IPS-20b (cell line): Measurements from ENCODE around the gene HK2.

Experiments
- H3K27ac ChIP-seq: one replicate; pipeline ENCODE4 v1.5.1; 2013; ENCODE audit warnings: low read length
- H3K27me3 ChIP-seq: 2 replicates; pipeline ENCODE4 v1.6.1; 2013; ENCODE audit warnings: mild to moderate bottlenecking, low read length, inconsistent platforms; ENCODE audit not compliant: insufficient read depth
- H3K36me3 ChIP-seq: 2 replicates; pipeline ENCODE4 v1.6.1; 2013; ENCODE audit warnings: low read depth, mild to moderate bottlenecking, inconsistent platforms, low read length, moderate library complexity; ENCODE audit not compliant: insufficient read depth
- H3K4me1 ChIP-seq: 2 replicates; pipeline ENCODE4 v1.6.1; 2013; ENCODE audit warnings: mild to moderate bottlenecking, control low read depth, inconsistent platforms, low read length, moderate library complexity; ENCODE audit not compliant: insufficient read depth
- H3K4me3 ChIP-seq: 2 replicates; pipeline ENCODE4 v1.5.1; 2013; ENCODE audit warnings: mild to moderate bottlenecking, low read length, inconsistent platforms
- H3K9ac ChIP-seq: 2 replicates; pipeline ENCODE4 v1.6.1; 2013; ENCODE audit warnings: low read depth, mild to moderate bottlenecking, inconsistent platforms, low read length, moderate library complexity
- H3K9me3 ChIP-seq: 2 replicates; pipeline ENCODE4 v1.6.1; 2013; ENCODE audit warnings: mild to moderate bottlenecking, low read depth, low read length, inconsistent platforms; ENCODE audit not compliant: insufficient read depth

HK2 gene

DNA sequence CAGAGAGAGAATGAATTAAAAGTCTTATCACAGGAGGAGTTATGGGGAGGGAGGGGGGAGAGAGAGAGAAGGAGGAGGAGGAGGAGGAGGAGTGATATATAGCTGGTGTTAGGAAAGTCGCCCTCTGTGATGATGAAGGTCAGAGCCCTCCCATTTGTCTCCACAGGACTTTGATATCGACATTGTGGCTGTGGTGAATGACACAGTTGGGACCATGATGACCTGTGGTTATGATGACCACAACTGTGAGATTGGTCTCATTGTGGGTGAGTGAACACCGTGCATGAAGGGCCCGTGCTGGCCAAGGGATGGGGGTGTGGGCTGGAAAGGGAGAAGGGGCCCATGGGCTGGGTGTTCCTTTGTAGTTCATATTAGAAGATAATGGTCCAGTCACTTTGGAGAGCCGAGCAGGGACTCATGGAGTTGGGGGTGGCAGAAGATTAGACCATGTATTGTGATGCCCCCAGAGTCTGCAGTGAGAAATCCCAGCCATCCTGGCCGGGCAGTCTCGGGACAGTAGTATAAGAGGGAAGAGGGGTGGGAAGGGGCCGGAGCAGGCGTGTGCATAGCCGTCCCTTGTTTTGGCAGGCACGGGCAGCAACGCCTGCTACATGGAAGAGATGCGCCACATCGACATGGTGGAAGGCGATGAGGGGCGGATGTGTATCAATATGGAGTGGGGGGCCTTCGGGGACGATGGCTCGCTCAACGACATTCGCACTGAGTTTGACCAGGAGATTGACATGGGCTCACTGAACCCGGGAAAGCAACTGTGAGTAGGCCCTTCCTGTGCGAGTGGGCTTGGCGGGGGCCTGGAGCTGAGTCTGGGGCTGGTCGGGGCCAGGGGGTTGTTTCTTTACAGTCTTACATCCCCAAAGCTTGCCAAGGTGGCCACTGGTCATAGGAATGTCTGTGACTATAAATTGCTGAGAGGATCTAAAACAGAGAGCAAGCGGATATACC is 40.0 kb downstream of the HK2 start:
- Histone ChIP-seq H3K4me3 (no peak overlapping the region), H3K36me3 (peaks cover 97% of the 10 kb centered on the region), H3K9ac (no peak overlapping the region), H3K4me1 (no peaks in the 10 kb centered on the region), H3K27ac (no peak overlapping the region), H3K9me3 (no peaks in the 10 kb centered on the region), H3K27me3 (no peaks in the 10 kb centered on the region)

DNA sequence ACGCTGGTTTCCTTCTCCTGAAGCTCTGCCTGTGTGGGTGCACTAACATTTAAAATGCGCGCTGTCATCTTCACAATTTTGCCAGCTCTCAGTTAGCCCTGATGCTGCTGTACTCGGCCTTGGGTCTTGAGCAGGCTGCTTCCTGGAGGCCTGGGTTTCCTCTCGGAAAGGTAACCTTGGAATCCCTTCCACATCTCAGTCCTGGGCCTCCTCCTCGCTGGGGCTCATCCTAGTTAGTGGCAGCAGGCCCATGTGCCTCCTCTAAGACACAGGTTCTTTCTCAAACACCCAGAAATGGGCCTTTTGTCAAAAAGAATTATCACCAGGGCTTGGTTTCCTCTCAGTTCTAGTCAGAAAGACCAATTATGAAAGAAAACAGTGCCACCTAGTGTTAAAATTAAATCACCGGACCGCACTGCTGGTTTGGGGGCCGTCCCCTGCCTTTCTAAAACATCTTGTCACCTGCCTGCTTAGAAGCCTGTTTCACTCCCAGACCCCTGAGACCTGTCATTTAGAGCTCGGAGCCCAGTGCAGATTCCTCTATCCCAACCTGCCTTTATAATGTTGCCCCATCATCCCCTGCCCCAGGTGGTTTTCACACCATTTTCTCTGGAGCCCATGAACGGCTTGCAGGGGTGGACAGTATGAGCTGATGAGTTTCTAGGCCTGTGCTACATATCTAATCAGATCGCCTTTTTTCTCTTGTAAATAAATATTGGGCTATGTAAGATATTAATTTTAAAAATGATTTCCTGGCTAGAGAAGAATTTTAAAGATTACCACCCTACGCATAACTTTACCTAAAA is 42.4 kb downstream of the HK2 start:
- Histone ChIP-seq H3K27me3 (no peaks in the 10 kb centered on the region), H3K36me3 (peaks cover 98% of the 10 kb centered on the region), H3K27ac (no peak overlapping the region), H3K9ac (no peak overlapping the region), H3K4me3 (no peak overlapping the region), H3K9me3 (no peaks in the 10 kb centered on the region), H3K4me1 (no peaks in the 10 kb centered on the region)

DNA sequence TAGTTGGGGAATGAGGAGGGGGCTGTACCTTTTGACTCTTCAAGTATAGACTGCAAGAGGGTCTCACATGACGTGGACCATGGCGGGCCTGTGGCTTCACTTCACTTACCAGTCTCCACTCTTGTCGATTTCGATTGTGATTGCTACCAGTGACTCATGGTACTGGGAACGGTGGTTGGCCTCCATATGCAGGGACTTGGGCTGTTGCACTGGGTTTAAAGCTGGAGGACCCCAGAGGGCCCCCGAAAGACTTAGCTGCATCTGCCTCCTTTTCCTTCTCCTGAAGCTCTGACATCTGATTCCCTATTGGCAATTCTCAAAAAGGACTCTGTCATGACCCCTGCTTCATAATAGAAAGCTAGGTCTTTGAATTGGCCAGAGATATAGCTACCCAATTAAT is 43.4 kb downstream of the HK2 start:
- Histone ChIP-seq H3K9ac (no peak overlapping the region), H3K27me3 (no peaks in the 10 kb centered on the region)

DNA sequence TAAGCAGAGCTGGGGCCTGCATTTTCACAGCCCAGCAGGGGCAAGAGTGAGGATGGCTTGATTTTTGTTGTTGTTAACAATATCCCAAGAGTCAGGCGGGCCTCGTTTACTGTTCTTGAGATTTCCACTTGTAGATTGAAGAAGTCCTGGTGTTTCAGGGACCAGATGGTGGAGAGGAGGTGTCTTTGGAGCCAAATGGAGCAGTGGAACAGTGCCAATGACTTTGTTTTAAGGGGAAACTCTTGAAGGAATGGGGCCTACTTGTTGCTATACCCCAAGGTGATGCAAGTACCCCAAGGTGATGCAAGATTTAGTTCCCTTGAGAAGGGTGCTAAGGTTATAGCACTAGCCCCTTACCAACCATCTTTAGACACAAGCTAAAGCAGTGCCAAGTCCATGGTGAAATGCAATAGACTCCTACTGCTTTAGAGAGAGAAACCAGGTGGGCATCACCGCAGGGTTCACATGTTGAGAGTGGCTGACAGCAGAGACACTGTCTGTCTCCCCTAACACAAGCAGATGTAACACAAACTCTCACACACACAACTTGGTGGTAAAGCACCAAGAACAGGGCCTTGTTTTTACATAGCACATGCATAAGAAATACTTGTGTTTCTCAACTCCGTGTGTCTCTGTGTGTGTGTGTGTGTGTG is 44.0 kb downstream of the HK2 start:
- Histone ChIP-seq H3K36me3 (peaks cover 97% of the 10 kb centered on the region), H3K27me3 (no peaks in the 10 kb centered on the region), H3K9me3 (no peaks in the 10 kb centered on the region), H3K4me1 (no peaks in the 10 kb centered on the region), H3K9ac (no peak overlapping the region), H3K4me3 (no peak overlapping the region), H3K27ac (no peak overlapping the region)

More for the DNA sequence above, 43.4 kb downstream of the HK2 start:
- Histone ChIP-seq H3K4me1 (no peaks in the 10 kb centered on the region), H3K36me3 (peaks cover 98% of the 10 kb centered on the region), H3K4me3 (no peak overlapping the region), H3K9me3 (no peaks in the 10 kb centered on the region), H3K27ac (no peak overlapping the region)

DNA sequence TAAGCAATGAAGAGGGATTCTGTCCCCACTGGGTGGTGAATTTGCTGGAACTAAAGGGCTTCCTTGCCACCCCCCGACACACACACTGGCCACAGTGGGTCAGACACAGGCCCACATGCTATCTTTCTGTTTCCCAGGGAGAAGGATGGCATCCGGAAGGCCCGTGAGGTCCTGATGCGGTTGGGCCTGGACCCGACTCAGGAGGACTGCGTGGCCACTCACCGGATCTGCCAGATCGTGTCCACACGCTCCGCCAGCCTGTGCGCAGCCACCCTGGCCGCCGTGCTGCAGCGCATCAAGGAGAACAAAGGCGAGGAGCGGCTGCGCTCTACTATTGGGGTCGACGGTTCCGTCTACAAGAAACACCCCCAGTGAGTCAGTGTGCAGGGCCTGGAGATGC is 44.6 kb downstream of the HK2 start:
- peaks cover 97% of the 10 kb centered on the region for H3K36me3 ChIP-seq

DNA sequence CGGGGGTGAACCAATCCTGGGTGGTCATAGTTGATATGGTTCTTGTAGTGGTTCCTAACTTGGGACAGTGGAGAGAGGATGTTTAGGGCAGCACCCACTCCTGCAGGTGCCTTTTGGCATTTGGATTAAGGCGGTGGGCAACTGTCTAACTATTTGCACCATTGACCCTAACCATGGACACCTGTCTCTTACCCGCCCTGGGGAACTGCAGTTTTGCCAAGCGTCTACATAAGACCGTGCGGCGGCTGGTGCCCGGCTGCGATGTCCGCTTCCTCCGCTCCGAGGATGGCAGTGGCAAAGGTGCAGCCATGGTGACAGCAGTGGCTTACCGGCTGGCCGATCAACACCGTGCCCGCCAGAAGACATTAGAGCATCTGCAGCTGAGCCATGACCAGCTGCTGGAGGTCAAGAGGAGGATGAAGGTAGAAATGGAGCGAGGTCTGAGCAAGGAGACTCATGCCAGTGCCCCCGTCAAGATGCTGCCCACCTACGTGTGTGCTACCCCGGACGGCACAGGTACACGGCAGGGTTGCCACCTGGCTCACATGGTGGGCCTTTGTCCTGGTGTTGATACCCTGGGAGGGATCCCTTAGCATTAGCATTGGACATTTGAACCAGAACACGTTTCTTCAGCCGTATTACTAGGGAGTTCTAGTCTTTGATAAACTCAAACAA is 46.3 kb downstream of the HK2 start:
- Histone ChIP-seq H3K27me3 (no peaks in the 10 kb centered on the region), H3K9me3 (no peaks in the 10 kb centered on the region), H3K27ac (no peak overlapping the region), H3K9ac (no peak overlapping the region), H3K36me3 (peaks cover 97% of the 10 kb centered on the region), H3K4me3 (no peak overlapping the region), H3K4me1 (no peaks in the 10 kb centered on the region)

More for the DNA sequence above, 44.6 kb downstream of the HK2 start:
- Histone ChIP-seq H3K9me3 (no peaks in the 10 kb centered on the region), H3K9ac (no peak overlapping the region), H3K27me3 (no peaks in the 10 kb centered on the region), H3K4me1 (no peaks in the 10 kb centered on the region), H3K27ac (no peak overlapping the region), H3K4me3 (no peak overlapping the region)

DNA sequence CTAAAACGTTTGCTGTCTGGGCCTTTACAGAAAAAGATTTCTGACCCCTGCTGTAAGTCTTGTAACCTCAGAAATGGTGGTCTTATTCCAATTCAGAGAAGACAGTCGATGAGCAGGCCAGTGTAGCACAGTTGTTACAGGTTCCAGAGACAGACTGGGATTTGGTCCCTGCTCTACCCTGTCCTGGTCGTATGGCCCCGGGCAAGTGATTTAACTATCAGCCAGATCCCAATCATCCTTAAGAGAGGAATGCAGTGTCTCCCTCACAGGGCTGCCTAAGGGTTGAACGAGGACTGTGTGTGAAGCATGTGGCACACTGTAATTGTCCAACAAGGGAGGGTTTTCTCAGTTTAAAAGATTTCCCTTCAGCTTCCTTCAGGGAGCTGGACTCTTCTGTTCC is 47.2 kb downstream of the HK2 start:
- H3K4me1 ChIP-seq: no peaks in the 10 kb centered on the region

DNA sequence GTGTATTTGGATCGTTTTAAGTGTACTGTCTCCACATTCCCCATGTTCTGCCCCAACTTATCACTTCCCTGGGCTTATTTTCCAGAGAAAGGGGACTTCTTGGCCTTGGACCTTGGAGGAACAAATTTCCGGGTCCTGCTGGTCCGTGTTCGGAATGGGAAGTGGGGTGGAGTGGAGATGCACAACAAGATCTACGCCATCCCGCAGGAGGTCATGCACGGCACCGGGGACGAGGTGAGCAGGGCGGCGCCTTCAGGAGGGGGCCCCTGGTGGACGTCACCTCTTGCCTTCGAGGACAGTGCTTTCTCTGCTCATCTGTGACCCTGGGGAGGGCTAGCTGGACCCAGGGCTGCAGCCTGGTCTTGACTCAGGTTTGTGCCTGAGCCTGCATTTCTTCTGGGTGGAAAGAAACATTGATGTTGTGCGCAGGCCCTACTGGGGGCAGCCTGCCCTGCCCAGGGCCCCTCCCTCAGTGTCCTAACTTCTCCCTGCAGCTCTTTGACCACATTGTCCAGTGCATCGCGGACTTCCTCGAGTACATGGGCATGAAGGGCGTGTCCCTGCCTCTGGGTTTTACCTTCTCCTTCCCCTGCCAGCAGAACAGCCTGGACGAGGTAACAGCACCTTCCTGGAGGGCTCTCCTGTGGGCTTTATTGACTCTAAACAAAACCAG is 47.8 kb downstream of the HK2 start:
- Histone ChIP-seq H3K4me3 (no peak overlapping the region), H3K4me1 (no peaks in the 10 kb centered on the region), H3K9me3 (no peaks in the 10 kb centered on the region), H3K9ac (no peak overlapping the region), H3K27ac (no peak overlapping the region), H3K27me3 (no peaks in the 10 kb centered on the region), H3K36me3 (peaks cover 99% of the 10 kb centered on the region)

More for the DNA sequence above, 47.2 kb downstream of the HK2 start:
- Histone ChIP-seq H3K9me3 (no peaks in the 10 kb centered on the region), H3K4me3 (no peak overlapping the region), H3K9ac (no peak overlapping the region), H3K27ac (no peak overlapping the region), H3K36me3 (peaks cover 97% of the 10 kb centered on the region), H3K27me3 (no peaks in the 10 kb centered on the region)

DNA sequence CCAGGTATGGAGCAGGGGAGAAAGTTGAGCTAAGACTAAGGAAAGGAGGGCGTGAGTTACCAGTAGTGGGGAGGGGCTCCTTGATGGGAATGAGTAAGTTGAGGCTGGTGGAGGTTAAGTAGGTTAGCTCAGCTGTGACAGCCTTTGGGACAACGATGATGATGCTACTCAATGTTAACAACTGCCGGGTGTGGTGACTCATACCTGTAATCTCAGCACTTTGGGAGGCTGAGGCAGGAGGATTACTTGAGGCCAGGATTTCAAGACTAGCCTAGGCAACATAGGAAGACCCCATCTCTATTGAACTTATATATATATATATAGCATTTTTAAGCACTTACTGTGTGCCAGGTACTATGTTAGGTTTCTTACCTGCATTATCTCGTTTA is 48.4 kb downstream of the HK2 start:
- Histone ChIP-seq H3K27ac (no peak overlapping the region), H3K27me3 (no peaks in the 10 kb centered on the region), H3K9me3 (no peaks in the 10 kb centered on the region), H3K9ac (no peak overlapping the region), H3K4me1 (no peaks in the 10 kb centered on the region), H3K36me3 (peaks cover 99% of the 10 kb centered on the region), H3K4me3 (no peak overlapping the region)

DNA sequence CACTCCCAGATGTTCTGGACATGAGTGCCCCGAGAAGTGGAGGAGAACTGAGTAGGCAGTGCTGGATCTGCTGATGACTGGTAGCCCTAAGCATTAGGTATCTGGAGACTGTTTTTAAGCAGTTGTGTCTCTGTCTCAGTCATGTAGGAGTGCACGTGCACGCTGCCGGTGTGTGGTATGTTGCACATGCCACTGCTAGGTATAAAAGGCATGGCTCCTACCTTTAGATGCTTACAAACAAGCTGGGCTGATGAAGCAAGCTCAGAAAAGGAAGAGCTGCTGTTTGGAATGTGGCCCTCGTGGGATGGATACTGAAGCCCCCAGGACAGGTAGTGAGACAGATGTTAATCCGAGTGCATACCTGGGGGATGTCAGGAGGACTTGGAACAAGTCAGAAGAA is 49.1 kb downstream of the HK2 start:
- no peaks in the 10 kb centered on the region for H3K4me1 ChIP-seq
- H3K9me3 ChIP-seq: no peaks in the 10 kb centered on the region
- H3K9ac ChIP-seq: no peak overlapping the region
- no peaks in the 10 kb centered on the region for H3K27me3 ChIP-seq
- no peak overlapping the region for H3K4me3 ChIP-seq
- H3K27ac ChIP-seq: no peak overlapping the region
- H3K36me3 ChIP-seq: peaks cover 99% of the 10 kb centered on the region
